Keratinocyte (primary cell): ENCODE results near the gene ARL15. TPM values are rescaled to one million over a fixed set of nuclear protein-coding genes. Genes with fewer than 3 reads are reported as not detected.

ENCODE experiments used
- DNase-seq: peaks from one replicate; pipeline ENCODE4 v3.0.0-alpha.2; 2011; ENCODE audit warnings: low read depth, missing footprints, low spot score
- FAIRE-seq: peaks from 2 replicates; lab custom pipeline; 2011; peaks lifted over from hg19 to GRCh38; lab: Jason Lieb, UNC
- H2AFZ ChIP-seq: 2 replicates; pipeline ENCODE4 v1.6.0; 2012; ENCODE audit warnings: low read length, control low read depth, inconsistent platforms; ENCODE audit not compliant: control insufficient read depth
- H3K27ac ChIP-seq: 2 replicates; pipeline ENCODE4 v1.5.1; 2011; ENCODE audit warnings: low read length; ENCODE audit not compliant: control insufficient read depth, insufficient read depth
- H3K27me3 ChIP-seq: 3 replicates; pipeline ENCODE4 v1.6.0; 2011; ENCODE audit warnings: low read length; ENCODE audit not compliant: control insufficient read depth, insufficient read depth; ENCODE audit errors: extremely low read depth
- H3K36me3 ChIP-seq, 2 experiments: 2 replicates in 1 of 2; 3 replicates in 1 of 2; pipeline ENCODE4 v1.5.1; 2011; ENCODE audit warnings: low read length in 2 of 2, mild to moderate bottlenecking in 1 of 2; ENCODE audit not compliant: control insufficient read depth in 2 of 2, insufficient read depth in 2 of 2; ENCODE audit errors: extremely low read depth in 1 of 2
- H3K4me1 ChIP-seq: 3 replicates; pipeline ENCODE4 v1.5.1; 2011; ENCODE audit warnings: low read length; ENCODE audit not compliant: control insufficient read depth, insufficient read depth; ENCODE audit errors: extremely low read depth
- H3K4me2 ChIP-seq: 3 replicates; pipeline ENCODE4 v1.6.0; 2011; ENCODE audit warnings: low read depth, low read length; ENCODE audit not compliant: control insufficient read depth, insufficient read depth; ENCODE audit errors: extremely low read depth
- H3K4me3 ChIP-seq, 3 experiments: fragments of 200-600 bp in 1 of 3; sonication (generic) in 1 of 3; 2 replicates in 2 of 3; 3 replicates in 1 of 3; pipeline ENCODE4 v1.5.1; 2011 to 2016; ENCODE audit warnings: low read length in 3 of 3, mild to moderate bottlenecking in 3 of 3, control low read depth in 2 of 3, inconsistent platforms in 1 of 3, low read depth in 1 of 3, mixed read lengths in 1 of 3, mixed run types in 1 of 3, moderate library complexity in 1 of 3; ENCODE audit not compliant: control insufficient read depth in 2 of 3, insufficient read depth in 2 of 3; ENCODE audit errors: extremely low read depth in 1 of 3
- H3K79me2 ChIP-seq: 2 replicates; pipeline ENCODE4 v1.6.0; 2012; ENCODE audit warnings: low read length; ENCODE audit not compliant: control insufficient read depth, insufficient read depth
- H3K9ac ChIP-seq: 3 replicates; pipeline ENCODE4 v1.6.0; 2011; ENCODE audit warnings: low read length; ENCODE audit not compliant: control insufficient read depth, insufficient read depth; ENCODE audit errors: extremely low read depth
- H3K9me1 ChIP-seq: 3 replicates; pipeline ENCODE4 v1.6.0; 2011; ENCODE audit warnings: low read length; ENCODE audit not compliant: control insufficient read depth, insufficient read depth; ENCODE audit errors: extremely low read depth
- H3K9me3 ChIP-seq: 2 replicates; pipeline ENCODE4 v1.5.1; 2012; ENCODE audit warnings: low read depth, low read length; ENCODE audit not compliant: control insufficient read depth
- H4K20me1 ChIP-seq: 3 replicates; pipeline ENCODE4 v1.6.0; 2011; ENCODE audit warnings: low read length; ENCODE audit not compliant: control insufficient read depth, insufficient read depth; ENCODE audit errors: extremely low read depth
- CTCF ChIP-seq, 3 experiments: IDR thresholded peaks in 1 of 3; conservative IDR thresholded peaks in 1 of 3; optimal IDR thresholded peaks in 1 of 3; 2 replicates in 2 of 3; 3 replicates in 1 of 3; pipeline versions ENCODE3 to v1.5.1; 2011; ENCODE audit warnings: low read length in 3 of 3, mild to moderate bottlenecking in 3 of 3, moderate library complexity in 2 of 3, control low read depth in 1 of 3, inconsistent platforms in 1 of 3; ENCODE audit not compliant: insufficient read depth in 2 of 3; ENCODE audit errors: extremely low read depth in 1 of 3
- EZH2 ChIP-seq: IDR thresholded peaks from one replicate; pipeline ENCODE4 v1.6.1; 2012; ENCODE audit warnings: inconsistent platforms, mild to moderate bottlenecking, low read length, moderate library complexity
- dilution Hi-C: fragments of 300-500 bp; cut with MboI; formaldehyde crosslinking; loops from one replicate; pipeline ENCODE4 v1.7.0; 2020; ENCODE audit warnings: low sequenced_read_pairs; ENCODE audit not compliant: extremely low pct_ligation_motif_present
- polyA plus RNA-seq, 5 experiments: library from polyadenylated mRNA; depleted of rRNA in 3 of 5; stranded (reverse) in 3 of 5; stranded (forward) in 1 of 5; unstranded in 1 of 5; fragments of >200 nt; gene quantifications; 1 replicate in 1 of 5; 2 replicates in 3 of 5; 3 replicates in 1 of 5; pipeline versions ENCODE4 v1.2.1 to v1.2.3, GENCODE V29; 2011 to 2012; ENCODE audit warnings: missing spikeins in 2 of 5, low read depth in 1 of 5, low replicate concordance in 1 of 5

The ARL15 gene
- polyA plus RNA-seq, 1 donor (not counting 4 experiments of a cell fraction or from before 2014, with no cell fraction given): 19.7 TPM

- Histone ChIP-seq H3K27me3 (no peaks in the 10 kb centered on the region), H4K20me1 (no peaks in the 10 kb centered on the region), H3K4me3 (no peak overlapping the region), H3K9me1 (no peaks in the 10 kb centered on the region), H2AFZ (no peak overlapping the region), H3K4me1 (no peaks in the 10 kb centered on the region), H3K9me3 (peaks cover 2% of the 10 kb centered on the region), H3K27ac (no peak overlapping the region), H3K79me2 (peaks cover 3% of the 10 kb centered on the region), H3K36me3 (no peaks in the 10 kb centered on the region), H3K4me2 (no peak overlapping the region), H3K9ac (no peak overlapping the region)
- no peak for TF ChIP-seq CTCF (optimal IDR thresholded peaks at IDR 0.05 in 1 of 3, IDR thresholded peaks at IDR 0.05 in 1 of 3, conservative IDR thresholded peaks at IDR 0.05 in 1 of 3; ENCODE audit: extremely low read depth in 1 of 3, insufficient read depth in 2 of 3, low read length in 3 of 3)
- TF ChIP-seq EZH2: no peak
- DNase-seq (no peak), FAIRE-seq (no peak)
- dilution Hi-C loops: no loop called here
These were observed 21.7 kb downstream of the ARL15 start for GRCh38 chr5:54288568-54289217.

GRCh38 chr5:54285686-54286085, 24.7 kb downstream of the ARL15 start:
- dilution Hi-C loops: no loop called here

More at GRCh38 chr5:54285686-54286085, 24.7 kb downstream of the ARL15 start:
- no peak for FAIRE-seq
- TF ChIP-seq CTCF (optimal IDR thresholded peaks at IDR 0.05 in 1 of 3, IDR thresholded peaks at IDR 0.05 in 1 of 3, conservative IDR thresholded peaks at IDR 0.05 in 1 of 3; ENCODE audit: extremely low read depth in 1 of 3, insufficient read depth in 2 of 3, low read length in 3 of 3) (no peak), EZH2 (no peak)
- no peak overlapping the region for H3K9ac ChIP-seq
- H3K4me2 ChIP-seq: no peak overlapping the region
- H2AFZ ChIP-seq: no peak overlapping the region
- H4K20me1 ChIP-seq: no peaks in the 10 kb centered on the region
- H3K36me3 ChIP-seq: no peaks in the 10 kb centered on the region
- H3K9me1 ChIP-seq: no peaks in the 10 kb centered on the region
- H3K79me2 ChIP-seq: peaks cover 3% of the 10 kb centered on the region
- H3K27ac ChIP-seq: no peak overlapping the region
- no peak for DNase-seq
- no peaks in the 10 kb centered on the region for H3K27me3 ChIP-seq
- H3K9me3 ChIP-seq: peaks cover 2% of the 10 kb centered on the region
- no peak overlapping the region for H3K4me3 ChIP-seq
- H3K4me1 ChIP-seq: no peaks in the 10 kb centered on the region
